HepG2 (cell line): Measurements from ENCODE around the gene WNT5B. TPM values are rescaled to one million over a fixed set of nuclear protein-coding genes. Genes with fewer than 3 reads are reported as not detected.
A peak's percentile ranks its signal among the peaks of the same experiment; 100 is the strongest.

ENCODE experiments used
- HMGA1 ChIP-seq: sonication (generic); formaldehyde crosslinking; conservative IDR thresholded peaks from 2 replicates; pipeline ENCODE4 v1.4.0; 2020; ENCODE audit warnings: missing genetic modification reagents
- HNRNPK ChIP-seq: fragments of 200-400 bp; formaldehyde crosslinking; IDR thresholded peaks from 2 replicates; pipeline ENCODE4 v1.6.1; 2018; ENCODE audit warnings: low read length, low read depth, moderate library complexity, mild to moderate bottlenecking; ENCODE audit not compliant: poor library complexity, severe bottlenecking
- HOXA7 ChIP-seq: sonication (generic); formaldehyde crosslinking; IDR thresholded peaks from 2 replicates; pipeline ENCODE4 v1.8.1; 2022; ENCODE audit warnings: mild to moderate bottlenecking, missing genetic modification reagents, moderate library complexity
- LCORL ChIP-seq, 2 experiments: fragments of 450-650 bp in 1 of 2; sonication (generic) in 1 of 2; formaldehyde crosslinking in 1 of 2; IDR thresholded peaks; 2 replicates each; pipeline versions ENCODE4 v1.5.0 to v1.6.1; 2017 to 2020; ENCODE audit warnings: antibody characterized with exemption in 1 of 2, missing genetic modification reagents in 1 of 2
- NFE2L2 ChIP-seq: fragments of 150-350 bp; IDR thresholded peaks from 2 replicates; pipeline ENCODE4 v1.6.1; 2014; ENCODE audit warnings: low read length
- NR2F2 ChIP-seq: IDR thresholded peaks from 2 replicates; pipeline ENCODE4 v1.6.1; 2012; ENCODE audit warnings: low read depth, inconsistent platforms, borderline replicate concordance
- RXRA ChIP-seq: sonication (generic); formaldehyde crosslinking; IDR thresholded peaks from 2 replicates; pipeline ENCODE4 v1.5.1; 2020; ENCODE audit warnings: missing genetic modification reagents
- SMARCE1 ChIP-seq: fragments of 450-650 bp; IDR thresholded peaks from 2 replicates; pipeline ENCODE4 v1.6.1; 2017; ENCODE audit warnings: borderline replicate concordance
- ZNF296 ChIP-seq: sonication (generic); formaldehyde crosslinking; conservative IDR thresholded peaks from 2 replicates; pipeline ENCODE4 v1.5.0; 2020; ENCODE audit warnings: mild to moderate bottlenecking, missing genetic modification reagents
- ZNF501 ChIP-seq: sonication (generic); formaldehyde crosslinking; IDR thresholded peaks from 2 replicates; pipeline ENCODE4 v1.5.1; 2020; ENCODE audit warnings: mild to moderate bottlenecking, moderate library complexity, missing genetic modification reagents
- ZNF572 ChIP-seq: sonication (generic); formaldehyde crosslinking; IDR thresholded peaks from 2 replicates; pipeline ENCODE4 v1.5.1; 2020; ENCODE audit warnings: mild to moderate bottlenecking, missing genetic modification reagents
- ZNF644 ChIP-seq: IDR thresholded peaks from 2 replicates; pipeline ENCODE4 v1.6.1; 2016; ENCODE audit warnings: low read depth
- ZNF724P ChIP-seq: sonication (generic); formaldehyde crosslinking; IDR thresholded peaks from 2 replicates; pipeline ENCODE4 v1.8.0; 2022; ENCODE audit warnings: missing genetic modification reagents, borderline replicate concordance
- polyA plus RNA-seq, 8 experiments: library from polyadenylated mRNA; depleted of rRNA in 3 of 8; stranded (reverse) in 7 of 8; unstranded in 1 of 8; fragments of >200 nt; fragmentation: Illumina TruSeq in 4 of 8; extraction: Trizol in 4 of 8; gene quantifications; 2 replicates each; pipeline versions ENCODE4 v1.2.1 to v1.2.3, GENCODE V29; 2011 to 2016; ENCODE audit warnings: low read depth in 4 of 8, missing spikeins in 1 of 8, mixed read lengths in 1 of 8; ENCODE audit not compliant: insufficient read depth in 1 of 8
- total RNA-seq, 5 experiments: library from RNA; depleted of rRNA; stranded (reverse); fragments of >200 nt; fragmentation: Illumina TruSeq; extraction: Trizol; gene quantifications; 2 replicates each; pipeline ENCODE4 v1.2.3, GENCODE V29; 2016; ENCODE audit warnings: low read depth in 1 of 5
- TF ChIP-seq, protein P1 (sequence below): sonication (generic); formaldehyde crosslinking; IDR thresholded peaks from 2 replicates; pipeline ENCODE4 v1.4.0; 2020; ENCODE audit warnings: missing genetic modification reagents
- TF ChIP-seq, protein P2 (sequence below): sonication (generic); formaldehyde crosslinking; IDR thresholded peaks from 2 replicates; pipeline ENCODE4 v1.8.1; 2023; ENCODE audit warnings: mild to moderate bottlenecking, missing genetic modification reagents
- TF ChIP-seq, protein P3 (sequence below): IDR thresholded peaks from 2 replicates; pipeline ENCODE4 v1.6.1; 2012; ENCODE audit warnings: low read length, improper control_type of control experiment
- TF ChIP-seq, protein P4 (sequence below), 2 experiments: sonication (generic) in 1 of 2; formaldehyde crosslinking in 1 of 2; IDR thresholded peaks; 2 replicates each; pipeline versions ENCODE4 v1.4.0 to v1.6.1; 2018 to 2020; ENCODE audit warnings: missing genetic modification reagents in 2 of 2, borderline replicate concordance in 1 of 2, low read depth in 1 of 2, mild to moderate bottlenecking in 1 of 2, missing biosample characterization in 1 of 2
- TF ChIP-seq, protein P5 (sequence below): sonication (generic); formaldehyde crosslinking; conservative IDR thresholded peaks from 2 replicates; pipeline ENCODE4 v1.8.0; 2022; ENCODE audit warnings: low read depth, missing genetic modification reagents
- TF ChIP-seq, protein P6 (sequence below): sonication (generic); formaldehyde crosslinking; IDR thresholded peaks from 2 replicates; pipeline ENCODE4 v1.8.0; 2022; ENCODE audit warnings: missing genetic modification reagents, mild to moderate bottlenecking, borderline replicate concordance

The WNT5B gene
- total and polyA plus RNA-seq, 2 of the 13 experiments (the other 11 are each of a cell fraction or from before 2014, with no cell fraction given), result 0.04 TPM; not detected in 1

DNA sequence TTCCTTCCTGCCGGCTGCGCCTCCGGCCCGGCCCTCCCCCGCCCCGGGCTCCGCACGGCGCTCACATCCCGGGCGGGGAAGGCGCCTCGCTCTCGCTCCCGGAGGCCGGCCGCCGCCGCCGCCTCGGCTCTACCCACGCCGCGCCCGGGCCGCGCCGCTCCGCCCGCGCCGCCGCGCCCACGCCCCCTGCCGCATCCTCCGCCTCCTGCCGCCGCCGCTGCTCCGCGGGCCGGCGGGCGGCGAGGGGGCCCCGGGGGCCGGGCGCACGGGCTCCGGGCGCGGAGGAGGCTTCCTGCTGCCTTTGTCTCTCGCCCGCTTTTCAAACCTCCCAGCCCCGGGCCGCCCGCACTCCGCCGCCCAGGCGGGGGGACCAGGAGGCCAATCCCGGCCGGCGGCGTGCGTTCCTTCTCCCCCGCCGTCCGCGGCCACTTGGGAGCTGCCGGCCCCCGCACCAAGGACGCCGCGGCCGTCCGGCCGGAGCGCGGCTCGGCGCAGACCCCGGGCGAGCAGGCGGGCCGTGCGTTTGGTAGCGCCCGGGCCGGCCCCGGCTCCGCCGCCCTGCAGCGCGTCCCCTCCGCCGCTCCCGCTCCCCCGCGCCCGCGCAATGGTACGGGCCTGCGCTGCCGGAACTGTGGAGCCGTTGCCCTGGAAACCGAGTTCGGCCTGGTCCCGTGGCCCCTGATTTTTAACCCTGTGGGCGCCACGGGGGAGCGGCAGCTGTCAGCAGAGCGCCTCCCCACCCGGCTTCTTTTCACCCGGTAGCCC, 34.6 kb upstream of the WNT5B start, which contains the start of gene FBXL14 (continued):
- TF ChIP-seq HMGA1, result no peak
- no peak for TF ChIP-seq SMARCE1
- TF ChIP-seq, protein P1, sequence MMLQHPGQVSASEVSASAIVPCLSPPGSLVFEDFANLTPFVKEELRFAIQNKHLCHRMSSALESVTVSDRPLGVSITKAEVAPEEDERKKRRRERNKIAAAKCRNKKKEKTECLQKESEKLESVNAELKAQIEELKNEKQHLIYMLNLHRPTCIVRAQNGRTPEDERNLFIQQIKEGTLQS, result no peak
- TF ChIP-seq, protein P2, sequence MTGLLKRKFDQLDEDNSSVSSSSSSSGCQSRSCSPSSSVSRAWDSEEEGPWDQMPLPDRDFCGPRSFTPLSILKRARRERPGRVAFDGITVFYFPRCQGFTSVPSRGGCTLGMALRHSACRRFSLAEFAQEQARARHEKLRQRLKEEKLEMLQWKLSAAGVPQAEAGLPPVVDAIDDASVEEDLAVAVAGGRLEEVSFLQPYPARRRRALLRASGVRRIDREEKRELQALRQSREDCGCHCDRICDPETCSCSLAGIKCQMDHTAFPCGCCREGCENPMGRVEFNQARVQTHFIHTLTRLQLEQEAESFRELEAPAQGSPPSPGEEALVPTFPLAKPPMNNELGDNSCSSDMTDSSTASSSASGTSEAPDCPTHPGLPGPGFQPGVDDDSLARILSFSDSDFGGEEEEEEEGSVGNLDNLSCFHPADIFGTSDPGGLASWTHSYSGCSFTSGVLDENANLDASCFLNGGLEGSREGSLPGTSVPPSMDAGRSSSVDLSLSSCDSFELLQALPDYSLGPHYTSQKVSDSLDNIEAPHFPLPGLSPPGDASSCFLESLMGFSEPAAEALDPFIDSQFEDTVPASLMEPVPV, result no peak
- no peak for TF ChIP-seq HNRNPK
- TF ChIP-seq, protein P3, sequence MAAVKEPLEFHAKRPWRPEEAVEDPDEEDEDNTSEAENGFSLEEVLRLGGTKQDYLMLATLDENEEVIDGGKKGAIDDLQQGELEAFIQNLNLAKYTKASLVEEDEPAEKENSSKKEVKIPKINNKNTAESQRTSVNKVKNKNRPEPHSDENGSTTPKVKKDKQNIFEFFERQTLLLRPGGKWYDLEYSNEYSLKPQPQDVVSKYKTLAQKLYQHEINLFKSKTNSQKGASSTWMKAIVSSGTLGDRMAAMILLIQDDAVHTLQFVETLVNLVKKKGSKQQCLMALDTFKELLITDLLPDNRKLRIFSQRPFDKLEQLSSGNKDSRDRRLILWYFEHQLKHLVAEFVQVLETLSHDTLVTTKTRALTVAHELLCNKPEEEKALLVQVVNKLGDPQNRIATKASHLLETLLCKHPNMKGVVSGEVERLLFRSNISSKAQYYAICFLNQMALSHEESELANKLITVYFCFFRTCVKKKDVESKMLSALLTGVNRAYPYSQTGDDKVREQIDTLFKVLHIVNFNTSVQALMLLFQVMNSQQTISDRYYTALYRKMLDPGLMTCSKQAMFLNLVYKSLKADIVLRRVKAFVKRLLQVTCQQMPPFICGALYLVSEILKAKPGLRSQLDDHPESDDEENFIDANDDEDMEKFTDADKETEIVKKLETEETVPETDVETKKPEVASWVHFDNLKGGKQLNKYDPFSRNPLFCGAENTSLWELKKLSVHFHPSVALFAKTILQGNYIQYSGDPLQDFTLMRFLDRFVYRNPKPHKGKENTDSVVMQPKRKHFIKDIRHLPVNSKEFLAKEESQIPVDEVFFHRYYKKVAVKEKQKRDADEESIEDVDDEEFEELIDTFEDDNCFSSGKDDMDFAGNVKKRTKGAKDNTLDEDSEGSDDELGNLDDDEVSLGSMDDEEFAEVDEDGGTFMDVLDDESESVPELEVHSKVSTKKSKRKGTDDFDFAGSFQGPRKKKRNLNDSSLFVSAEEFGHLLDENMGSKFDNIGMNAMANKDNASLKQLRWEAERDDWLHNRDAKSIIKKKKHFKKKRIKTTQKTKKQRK, result no peak
- TF ChIP-seq, protein P4, sequence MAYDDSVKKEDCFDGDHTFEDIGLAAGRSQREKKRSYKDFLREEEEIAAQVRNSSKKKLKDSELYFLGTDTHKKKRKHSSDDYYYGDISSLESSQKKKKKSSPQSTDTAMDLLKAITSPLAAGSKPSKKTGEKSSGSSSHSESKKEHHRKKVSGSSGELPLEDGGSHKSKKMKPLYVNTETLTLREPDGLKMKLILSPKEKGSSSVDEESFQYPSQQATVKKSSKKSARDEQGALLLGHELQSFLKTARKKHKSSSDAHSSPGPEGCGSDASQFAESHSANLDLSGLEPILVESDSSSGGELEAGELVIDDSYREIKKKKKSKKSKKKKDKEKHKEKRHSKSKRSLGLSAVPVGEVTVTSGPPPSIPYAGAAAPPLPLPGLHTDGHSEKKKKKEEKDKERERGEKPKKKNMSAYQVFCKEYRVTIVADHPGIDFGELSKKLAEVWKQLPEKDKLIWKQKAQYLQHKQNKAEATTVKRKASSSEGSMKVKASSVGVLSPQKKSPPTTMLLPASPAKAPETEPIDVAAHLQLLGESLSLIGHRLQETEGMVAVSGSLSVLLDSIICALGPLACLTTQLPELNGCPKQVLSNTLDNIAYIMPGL (CRISPR knock-in tag; IDR thresholded peaks at IDR 0.05; ENCODE audit: borderline replicate concordance in 1 of 2, low read depth in 1 of 2), result peak in 1 of 2 experiments; percentile 40; a peak in 1 of 4 replicates
- no peak for TF ChIP-seq ZNF644
- TF ChIP-seq LCORL (IDR thresholded peaks at IDR 0.05), result no peak
- TF ChIP-seq LCORL (CRISPR knock-in tag; IDR thresholded peaks at IDR 0.05), result no peak
- no peak for TF ChIP-seq ZNF724P (CRISPR knock-in tag)
- no peak for TF ChIP-seq HOXA7 (CRISPR knock-in tag)
- TF ChIP-seq ZNF501 (CRISPR knock-in tag), result 0 out of 2 replicates have a peak, but pooled peaks have one; percentile 28
- TF ChIP-seq, protein P5, sequence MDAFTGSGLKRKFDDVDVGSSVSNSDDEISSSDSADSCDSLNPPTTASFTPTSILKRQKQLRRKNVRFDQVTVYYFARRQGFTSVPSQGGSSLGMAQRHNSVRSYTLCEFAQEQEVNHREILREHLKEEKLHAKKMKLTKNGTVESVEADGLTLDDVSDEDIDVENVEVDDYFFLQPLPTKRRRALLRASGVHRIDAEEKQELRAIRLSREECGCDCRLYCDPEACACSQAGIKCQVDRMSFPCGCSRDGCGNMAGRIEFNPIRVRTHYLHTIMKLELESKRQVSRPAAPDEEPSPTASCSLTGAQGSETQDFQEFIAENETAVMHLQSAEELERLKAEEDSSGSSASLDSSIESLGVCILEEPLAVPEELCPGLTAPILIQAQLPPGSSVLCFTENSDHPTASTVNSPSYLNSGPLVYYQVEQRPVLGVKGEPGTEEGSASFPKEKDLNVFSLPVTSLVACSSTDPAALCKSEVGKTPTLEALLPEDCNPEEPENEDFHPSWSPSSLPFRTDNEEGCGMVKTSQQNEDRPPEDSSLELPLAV (CRISPR knock-in tag), result no peak
- TF ChIP-seq, protein P6, sequence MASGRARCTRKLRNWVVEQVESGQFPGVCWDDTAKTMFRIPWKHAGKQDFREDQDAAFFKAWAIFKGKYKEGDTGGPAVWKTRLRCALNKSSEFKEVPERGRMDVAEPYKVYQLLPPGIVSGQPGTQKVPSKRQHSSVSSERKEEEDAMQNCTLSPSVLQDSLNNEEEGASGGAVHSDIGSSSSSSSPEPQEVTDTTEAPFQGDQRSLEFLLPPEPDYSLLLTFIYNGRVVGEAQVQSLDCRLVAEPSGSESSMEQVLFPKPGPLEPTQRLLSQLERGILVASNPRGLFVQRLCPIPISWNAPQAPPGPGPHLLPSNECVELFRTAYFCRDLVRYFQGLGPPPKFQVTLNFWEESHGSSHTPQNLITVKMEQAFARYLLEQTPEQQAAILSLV (CRISPR knock-in tag), result no peak
- no peak for TF ChIP-seq ZNF296 (CRISPR knock-in tag)
- no peak for TF ChIP-seq NFE2L2
- TF ChIP-seq ZNF572 (CRISPR knock-in tag), result no peak
- TF ChIP-seq RXRA (CRISPR knock-in tag), result no peak
- no peak for TF ChIP-seq NR2F2
